ENCODE results near the gene HOXD10.

GRCh38 chr2:176135035-176135440 is 18.5 kb downstream of the HOXD10 start:
- TF ChIP-seq CTCF (conservative IDR thresholded peaks at IDR 0.05; ENCODE audit: low read length): no peak
- no peak for TF ChIP-seq EZH2phosphoT487 (IDR thresholded peaks at IDR 0.05; ENCODE audit: borderline replicate concordance, low read depth, low read length)
